K562 (cell line): ENCODE results near the gene MACROD2.
"Not testable (repeated sequence)": the region's sequence is repeated elsewhere in the genome, so short reads cannot be mapped to it uniquely, and the experiment has no call there.

ENCODE experiments used
- ARID3A ChIP-seq: IDR thresholded peaks from 2 replicates; pipeline ENCODE4 v1.6.1; 2012; ENCODE audit warnings: low read depth, low read length, improper control_type of control experiment, borderline replicate concordance
- CHD2 ChIP-seq: IDR thresholded peaks from 2 replicates; pipeline ENCODE4 v1.6.1; 2011; ENCODE audit warnings: low read depth, low read length
- FUS ChIP-seq: fragments of 200-400 bp; formaldehyde crosslinking; optimal IDR thresholded peaks from 2 replicates; pipeline ENCODE3; 2017; ENCODE audit warnings: low read depth, low read length
- MAX ChIP-seq: sonication (generic); formaldehyde crosslinking; IDR thresholded peaks from 2 replicates; pipeline ENCODE4 v1.9.0; 2022; ENCODE audit warnings: mild to moderate bottlenecking, missing genetic modification reagents
- SP1 ChIP-seq: sonication (generic); formaldehyde crosslinking; IDR thresholded peaks from 2 replicates; pipeline ENCODE4 v1.8.1; 2022; ENCODE audit warnings: mild to moderate bottlenecking, missing genetic modification reagents
- TCF7 ChIP-seq: sonication (generic); IDR thresholded peaks from 2 replicates; pipeline ENCODE4 v1.6.1; 2016; ENCODE audit warnings: antibody characterized with exemption, borderline replicate concordance

DNA sequence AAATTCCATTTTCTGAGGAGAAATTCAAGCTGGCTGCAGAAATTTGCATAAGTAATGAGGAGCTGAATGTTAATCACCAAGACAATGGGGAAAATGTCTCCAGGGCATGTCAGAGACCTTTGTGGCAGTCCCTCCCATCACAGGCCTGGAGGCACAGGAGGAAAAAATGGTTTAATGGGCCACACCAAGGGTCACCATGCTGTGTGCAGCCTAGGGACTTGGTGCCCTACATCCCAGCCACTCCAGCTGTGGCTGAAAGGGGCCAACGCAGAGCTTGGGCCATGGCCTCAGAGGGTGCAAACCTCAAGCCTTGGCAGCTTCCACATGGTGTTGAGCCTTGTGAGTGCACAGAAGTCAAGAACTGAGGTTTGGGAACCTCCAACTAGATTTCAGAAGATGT lies 987.0 kb downstream of the MACROD2 start:
- TF ChIP-seq MAX, ARID3A, SP1, TCF7, FUS, CHD2: not testable (repeated sequence)
